HepG2 (cell line): Measurements from ENCODE around the gene TMBIM6. TPM values are rescaled to one million over a fixed set of nuclear protein-coding genes. Genes with fewer than 3 reads are reported as not detected.

ENCODE experiments used
- ATAC-seq: fragments of 200-7000 bp; cut with Tn5 transposase; 3 replicates; pipeline ENCODE4 v1.9.1; 2020; ENCODE audit warnings: mild to moderate bottlenecking, moderate library complexity
- BruUV-seq: library from RNA; stranded (reverse); fragments of 400-500 nt; replicated peaks from 2 replicates; lab custom pipeline; 2021; lab: Mats Ljungman, UMichigan
- CTCF ChIA-PET: fragments of 300-600 bp; formaldehyde crosslinking; extraction: SDS; loops from one replicate; lab custom pipeline; 2021; ENCODE audit warnings: low total read pairs, inconsistent platforms, low intra/inter-chr PET ratio; lab: Yijun Ruan, JAX
- POLR2A ChIA-PET: fragments of 350-600 bp; sonication (Branson Sonifier 250); formaldehyde crosslinking; loops from one replicate; lab custom pipeline; 2020; ENCODE audit warnings: antibody characterized with exemption, inconsistent platforms; lab: Yijun Ruan, JAX
- DNase-seq: peaks from one replicate; pipeline ENCODE4 v3.0.0-alpha.2; 2015; ENCODE audit warnings: low spot score
- FAIRE-seq: peaks from 3 replicates; lab custom pipeline; 2011; peaks lifted over from hg19 to GRCh38; lab: Jason Lieb, UNC
- H2AFZ ChIP-seq: one replicate; pipeline ENCODE4 v1.6.1; 2011; ENCODE audit warnings: low read length, inconsistent platforms
- H3K27ac ChIP-seq: fragments of 300-600 bp; 3 replicates; pipeline ENCODE4 v1.8.0; 2011; ENCODE audit warnings: mixed run types, mild to moderate bottlenecking, mixed read lengths, low read length, inconsistent platforms; ENCODE audit not compliant: insufficient read depth; ENCODE audit errors: extremely low read length
- H3K27me3 ChIP-seq, 2 experiments: fragments of 200-600 bp in 1 of 2; 2 replicates in 1 of 2; 3 replicates in 1 of 2; pipeline versions ENCODE4 v1.6.0 to v1.8.0; 2011; ENCODE audit warnings: low read length in 2 of 2, mild to moderate bottlenecking in 2 of 2, moderate library complexity in 2 of 2, inconsistent platforms in 1 of 2; ENCODE audit not compliant: insufficient read depth in 2 of 2, control insufficient read depth in 1 of 2
- H3K36me3 ChIP-seq, 2 experiments: fragments of 200-600 bp in 1 of 2; replicated peaks in 1 of 2; 2 replicates in 1 of 2; 3 replicates in 1 of 2; pipeline versions ENCODE4 v1.5.1 to v1.8.0; 2011; ENCODE audit warnings: low read length in 2 of 2, inconsistent platforms in 1 of 2; ENCODE audit not compliant: insufficient read depth in 2 of 2, control insufficient read depth in 1 of 2
- H3K4me1 ChIP-seq: 2 replicates; pipeline ENCODE4 v1.5.1; 2012; ENCODE audit warnings: low read length, inconsistent platforms; ENCODE audit not compliant: insufficient read depth
- H3K4me2 ChIP-seq: 2 replicates; pipeline ENCODE4 v1.6.0; 2011; ENCODE audit warnings: low read depth, low read length, inconsistent platforms
- H3K4me3 ChIP-seq, 3 experiments: fragments of 200-600 bp in 1 of 3; sonication (generic), shearing (Covaris generic) in 1 of 3; replicated peaks in 1 of 3; 2 replicates each; pipeline ENCODE4 v1.5.1; 2011 to 2016; ENCODE audit warnings: low read length in 3 of 3, inconsistent platforms in 2 of 3, low read depth in 2 of 3, mild to moderate bottlenecking in 2 of 3, control low read depth in 1 of 3, mixed read lengths in 1 of 3; ENCODE audit not compliant: insufficient read depth in 1 of 3
- H3K79me2 ChIP-seq: one replicate; pipeline ENCODE4 v1.6.1; 2011; ENCODE audit warnings: low read length, inconsistent platforms; ENCODE audit not compliant: insufficient read depth
- H3K9ac ChIP-seq: 2 replicates; pipeline ENCODE4 v1.6.0; 2011; ENCODE audit warnings: mild to moderate bottlenecking, low read depth, low read length, inconsistent platforms; ENCODE audit not compliant: insufficient read depth
- H3K9me3 ChIP-seq: 2 replicates; pipeline ENCODE4 v1.5.1; 2012; ENCODE audit warnings: mild to moderate bottlenecking, low read length
- H4K20me1 ChIP-seq: 2 replicates; pipeline ENCODE4 v1.6.0; 2011; ENCODE audit warnings: inconsistent platforms, mild to moderate bottlenecking, low read length, moderate library complexity; ENCODE audit not compliant: insufficient read depth
- CCAR2 ChIP-seq: fragments of 200-400 bp; formaldehyde crosslinking; optimal IDR thresholded peaks from 2 replicates; pipeline ENCODE3; 2018; ENCODE audit warnings: low read depth, mild to moderate bottlenecking, low read length, moderate library complexity
- HNF1B ChIP-seq: sonication (generic); formaldehyde crosslinking; IDR thresholded peaks from 2 replicates; pipeline ENCODE4 v1.5.1; 2020; ENCODE audit warnings: mild to moderate bottlenecking, moderate library complexity, missing genetic modification reagents
- HOXD1 ChIP-seq: sonication (generic); formaldehyde crosslinking; IDR thresholded peaks from 2 replicates; pipeline ENCODE4 v1.5.0; 2020; ENCODE audit warnings: missing genetic modification reagents
- RERE ChIP-seq: IDR thresholded peaks from 2 replicates; pipeline ENCODE4 v1.6.1; 2016; ENCODE audit warnings: low read depth, missing genetic modification reagents, missing compliant biosample characterization
- ZNF777 ChIP-seq: sonication (generic); formaldehyde crosslinking; IDR thresholded peaks from 2 replicates; pipeline ENCODE4 v1.4.0; 2020; ENCODE audit warnings: missing genetic modification reagents
- WGBS: methylation state at CpG from one replicate; pipeline ENCODE4 v1.1.6; 2017; ENCODE audit warnings: low lambda C conversion rate; 5-methylcytosine and 5-hydroxymethylcytosine counted together
- in situ Hi-C: cut with HindIII; loops from 2 replicates; pipeline ENCODE4 v1.10.0; 2017; ENCODE audit warnings: low pct_unique_long_range_greater_than_20kb; ENCODE audit not compliant: extremely low pct_ligation_motif_present
- intact Hi-C: fragments of 100-400 bp; cut with micrococcal nuclease; formaldehyde crosslinking; loops from one replicate; pipeline ENCODE4 v1.10.0; 2022; ENCODE audit not compliant: unreplicated experiment
- polyA plus RNA-seq, 8 experiments: library from polyadenylated mRNA; depleted of rRNA in 3 of 8; stranded (reverse) in 7 of 8; unstranded in 1 of 8; fragments of >200 nt; fragmentation: Illumina TruSeq in 4 of 8; extraction: Trizol in 4 of 8; gene quantifications; 2 replicates each; pipeline versions ENCODE4 v1.2.1 to v1.2.3, GENCODE V29; 2011 to 2016; ENCODE audit warnings: low read depth in 4 of 8, missing spikeins in 1 of 8, mixed read lengths in 1 of 8; ENCODE audit not compliant: insufficient read depth in 1 of 8
- total RNA-seq, 5 experiments: library from RNA; depleted of rRNA; stranded (reverse); fragments of >200 nt; fragmentation: Illumina TruSeq; extraction: Trizol; gene quantifications; 2 replicates each; pipeline ENCODE4 v1.2.3, GENCODE V29; 2016; ENCODE audit warnings: low read depth in 1 of 5

The TMBIM6 gene
- total and polyA plus RNA-seq, 2 of the 13 experiments (the other 11 are each of a cell fraction or from before 2014, with no cell fraction given): 412 to 468 TPM

- BruUV-seq: no TSS peak
- ChIA-PET POLR2A (no interaction called here), CTCF (no interaction called here)
- TF ChIP-seq HOXD1 (CRISPR knock-in tag) (no peak), RERE (CRISPR knock-in tag) (no peak), CCAR2 (no peak), HNF1B (CRISPR knock-in tag) (no peak), ZNF777 (CRISPR knock-in tag) (no peak)
- in situ Hi-C loops: no loop called here
- Histone ChIP-seq H3K27ac (no peak overlapping the region), H3K9me3 (no peaks in the 10 kb centered on the region), H3K9ac (no peak overlapping the region), H4K20me1 (no peaks in the 10 kb centered on the region), H3K4me3 (no peak overlapping the region), H3K4me2 (no peak overlapping the region), H3K4me1 (no peaks in the 10 kb centered on the region), H3K36me3 (peaks cover 5 to 30% of the 10 kb centered on the region in 2 experiments; a peak in 4 of 5 replicates), H3K79me2 (no peaks in the 10 kb centered on the region), H2AFZ (no peak overlapping the region), H3K27me3 (no peaks in the 10 kb centered on the region)
- intact Hi-C loops: no loop called here
- no peak for FAIRE-seq
- no peak for ATAC-seq
- DNase-seq: no peak
- WGBS: 96% methylated on average over 8 of the region's 12 CpGs
These were observed 66.7 kb downstream of the TMBIM6 start for GRCh38 chr12:49807991-49808580.
